Measurements from ENCODE around the gene ENTPD8.
A peak's percentile ranks its signal among the peaks of the same experiment; 100 is the strongest.

ENTPD8 gene

DNA sequence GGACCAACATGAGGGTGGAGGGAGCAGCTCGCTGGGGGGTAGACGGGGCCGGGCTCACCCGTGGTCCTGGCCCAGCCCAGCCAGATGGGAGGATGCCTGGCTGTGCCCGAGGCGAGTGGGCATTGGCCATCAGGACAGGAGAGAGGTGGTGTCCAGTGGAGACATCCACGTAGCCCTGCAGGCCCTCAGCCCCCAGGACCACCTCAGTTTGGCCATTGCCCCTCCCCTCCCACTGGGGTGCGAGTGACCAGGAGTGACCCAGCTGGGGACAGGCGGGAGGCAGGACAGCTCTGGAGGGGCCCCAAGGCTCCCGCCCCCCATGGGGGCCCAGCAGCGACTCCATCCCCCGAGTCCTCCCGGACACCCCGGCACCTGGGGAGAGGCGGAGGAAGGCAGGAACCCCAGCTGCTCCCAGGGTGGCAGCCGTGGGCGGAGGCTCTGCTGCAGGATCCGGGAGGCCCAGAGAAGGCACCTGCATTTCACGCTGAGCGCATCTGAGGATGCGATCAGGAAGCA, 9.7 kb downstream of the ENTPD8 start:
- DNase-seq (ENCODE audit: low spot score): no peak

- no peak for DNase-seq (ENCODE audit: low spot score)
Measured at GRCh38 chr9:137430723-137431415, 10.3 kb downstream of the ENTPD8 start.

DNA sequence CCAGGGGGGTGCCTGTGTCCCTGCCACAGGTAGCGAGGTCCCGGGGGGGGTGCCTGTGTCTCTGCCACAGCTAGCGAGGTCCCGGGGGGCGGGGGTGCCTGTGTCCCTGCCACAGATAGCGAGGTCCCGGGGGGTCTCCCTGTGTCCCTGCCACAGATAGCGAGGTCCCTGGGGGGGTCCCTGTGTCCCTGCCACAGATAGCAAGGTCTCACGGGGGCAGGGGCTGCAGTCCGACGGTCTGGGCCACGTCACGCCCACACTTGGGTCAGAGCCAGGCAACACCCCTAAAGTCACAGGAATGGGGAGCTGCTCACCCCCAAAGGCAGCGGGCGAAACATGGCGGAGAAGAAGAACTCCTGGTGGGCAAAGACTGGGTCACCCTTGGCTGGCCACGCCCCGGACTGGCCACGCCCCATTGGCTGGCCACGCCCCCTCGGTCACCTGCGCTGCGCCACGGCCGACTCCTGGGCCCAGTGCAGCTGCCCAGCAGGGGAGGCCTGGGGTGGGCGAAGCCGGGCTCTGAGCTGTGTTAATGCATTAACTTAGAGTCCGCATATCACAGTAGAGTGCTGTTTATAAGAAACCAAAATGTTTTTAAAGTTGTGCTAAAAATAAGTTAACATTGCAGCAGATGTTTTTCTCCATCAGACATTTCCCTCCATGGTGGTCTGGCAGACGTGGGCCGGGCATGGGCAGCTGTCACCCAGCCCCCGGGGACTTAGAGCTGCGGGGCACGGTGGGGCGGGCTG, 11.0 kb downstream of the ENTPD8 start:
- DNase-seq (ENCODE audit: low spot score): peak; percentile 73

DNA sequence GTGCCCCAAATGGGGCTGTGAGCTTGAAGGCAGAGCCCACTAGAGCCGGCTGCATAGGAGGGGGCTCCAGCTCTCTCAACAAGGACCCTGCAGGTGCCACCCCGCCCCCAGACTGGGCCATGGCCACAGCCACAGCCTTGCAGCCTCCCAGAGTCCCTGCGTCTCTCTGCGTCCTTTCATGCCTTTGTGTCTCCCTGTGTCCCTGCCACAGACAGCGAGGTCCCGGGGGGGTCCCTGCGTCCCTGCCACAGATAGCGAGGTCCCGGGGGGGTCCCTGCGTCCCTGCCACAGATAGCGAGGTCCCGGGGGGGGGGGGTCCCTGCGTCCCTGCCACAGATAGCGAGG, 11.6 kb downstream of the ENTPD8 start:
- no peak for DNase-seq (ENCODE audit: low spot score)

DNA sequence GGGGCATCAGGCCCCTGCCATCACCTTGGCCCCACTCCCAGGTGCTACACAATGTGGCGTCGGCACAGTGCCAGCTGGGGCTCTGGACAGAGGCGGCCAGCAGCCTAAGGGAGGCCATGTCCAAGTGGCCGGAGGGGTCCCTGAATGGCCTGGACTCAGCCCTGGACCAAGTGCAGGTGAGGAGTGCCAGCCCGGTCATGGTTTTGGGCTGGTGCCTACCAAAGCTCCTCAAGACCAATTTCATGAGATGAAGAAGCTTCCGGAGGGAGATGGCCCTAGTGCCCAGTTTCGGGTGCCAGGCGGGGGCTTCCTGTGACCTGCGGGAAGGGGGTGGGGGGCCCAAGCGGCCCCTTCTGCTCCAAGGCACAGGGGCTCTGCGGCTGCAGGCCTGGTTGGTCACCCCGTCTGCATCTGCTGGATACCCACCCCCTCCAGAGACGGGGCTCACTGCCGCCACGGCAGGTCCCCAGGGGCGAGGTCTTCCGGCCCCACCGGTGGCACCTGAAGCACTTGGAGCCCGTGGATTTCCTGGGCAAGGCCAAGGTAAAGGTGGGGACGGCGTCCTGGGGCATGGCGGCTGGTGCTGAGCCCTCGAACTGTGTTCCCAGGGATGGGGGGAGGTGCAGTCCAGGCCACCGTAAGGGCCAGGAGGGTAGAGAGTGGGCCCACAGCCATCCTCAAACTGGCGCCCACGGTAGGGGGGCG, 12.2 kb downstream of the ENTPD8 start:
- DNase-seq (ENCODE audit: low spot score): no peak

DNA sequence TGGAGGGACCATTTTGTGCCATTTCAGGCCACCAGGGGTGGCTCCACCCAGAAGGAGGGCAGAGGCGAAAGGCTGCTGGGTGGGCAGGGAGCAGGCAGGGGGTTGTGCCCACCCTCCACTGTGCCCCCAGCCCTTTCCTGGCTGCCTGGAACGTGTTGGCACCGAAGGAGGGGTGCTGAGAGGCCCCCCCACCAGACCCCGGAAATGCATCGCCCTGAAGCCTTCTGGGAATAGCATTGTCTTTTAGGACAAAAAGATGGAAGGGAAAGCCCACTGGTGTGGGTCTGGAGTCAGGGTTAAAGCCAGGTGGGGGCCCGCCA, 12.9 kb downstream of the ENTPD8 start:
- DNase-seq (ENCODE audit: low spot score): no peak

GRCh38 chr9:137427454-137428310, 13.5 kb downstream of the ENTPD8 start:
- DNase-seq (ENCODE audit: low spot score): no peak

DNA sequence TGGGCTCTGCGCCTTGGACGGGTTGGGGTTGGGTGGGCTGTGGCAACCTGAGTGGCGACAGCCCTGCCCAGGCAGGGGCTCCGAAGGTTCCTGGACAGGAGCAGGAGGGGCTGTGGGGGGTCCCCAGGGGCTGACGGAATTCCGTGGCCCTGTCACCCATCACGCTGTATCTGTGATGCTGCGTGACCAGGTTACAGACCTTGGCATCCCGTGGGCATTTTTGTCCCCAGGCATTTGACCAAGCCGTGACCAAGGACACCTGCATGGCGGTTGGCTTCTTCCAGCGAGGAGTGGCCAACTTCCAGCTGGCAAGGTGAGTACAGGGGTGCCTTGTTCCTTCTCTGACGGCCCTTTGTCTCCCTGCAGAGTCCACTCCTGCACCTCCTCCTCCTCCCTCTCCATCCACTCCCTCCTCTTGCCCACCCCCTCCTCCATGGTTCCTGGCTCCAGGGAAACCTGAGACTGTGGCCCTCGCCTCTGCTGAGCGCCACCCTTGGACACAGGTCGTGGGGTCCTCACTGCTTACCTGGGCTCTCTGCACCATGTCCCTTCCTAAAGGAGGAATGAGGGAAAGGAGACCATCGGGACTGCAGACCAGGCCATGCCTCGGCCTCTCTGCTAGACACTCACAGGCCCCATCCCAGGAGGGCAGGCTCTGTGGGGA, 15.0 kb downstream of the ENTPD8 start:
- no peak for DNase-seq (ENCODE audit: low spot score)

DNA sequence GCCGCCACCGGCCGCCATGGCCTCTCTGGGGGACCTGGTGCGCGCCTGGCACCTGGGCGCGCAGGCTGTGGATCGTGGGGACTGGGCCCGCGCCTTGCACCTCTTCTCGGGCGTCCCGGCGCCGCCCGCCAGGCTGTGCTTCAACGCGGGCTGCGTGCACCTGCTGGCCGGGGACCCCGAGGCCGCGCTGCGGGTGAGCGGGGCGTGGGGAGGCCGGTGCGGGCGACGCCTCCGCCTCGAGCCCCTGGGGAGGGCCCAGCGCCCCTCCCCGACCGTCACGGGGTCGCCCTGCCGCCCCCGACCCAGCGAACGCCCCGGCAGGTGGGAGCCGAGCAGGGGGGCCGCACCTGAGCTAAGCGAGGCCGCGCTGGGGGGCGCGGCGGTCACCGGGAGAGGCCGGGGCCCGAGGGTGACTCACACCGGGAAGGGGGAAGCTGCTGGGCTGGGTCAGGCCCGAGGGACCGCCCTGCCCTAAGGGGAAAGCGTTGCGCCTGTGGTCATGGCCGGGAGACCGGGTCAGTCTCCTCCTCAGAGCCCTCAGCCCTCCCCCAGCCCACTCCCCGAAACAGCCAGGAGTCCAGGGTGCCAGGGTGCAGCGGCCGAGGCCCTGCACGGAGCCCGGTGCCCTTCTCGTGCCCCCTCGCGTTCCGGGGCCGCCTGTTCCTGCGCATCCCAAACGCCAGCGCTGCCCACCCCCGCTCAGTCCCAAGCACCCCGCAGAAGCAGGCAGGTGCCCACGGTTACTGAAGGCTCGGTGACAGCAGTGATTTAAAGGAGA, 17.5 kb downstream of the ENTPD8 start:
- no peak for DNase-seq (ENCODE audit: low spot score)

GRCh38 chr9:137422604-137423513, 18.3 kb downstream of the ENTPD8 start, which contains the start of the genes EXD3 and NOXA1:
Gene EXD3 (minus strand): TSS chr9:137423162. CDS start chr9:137395357, 27,805 bp downstream.
Gene NOXA1 (plus strand): TSS chr9:137423393. CDS start chr9:137423530, 137 bp downstream.
- DNase-seq (ENCODE audit: low spot score): peak; percentile 88

DNA sequence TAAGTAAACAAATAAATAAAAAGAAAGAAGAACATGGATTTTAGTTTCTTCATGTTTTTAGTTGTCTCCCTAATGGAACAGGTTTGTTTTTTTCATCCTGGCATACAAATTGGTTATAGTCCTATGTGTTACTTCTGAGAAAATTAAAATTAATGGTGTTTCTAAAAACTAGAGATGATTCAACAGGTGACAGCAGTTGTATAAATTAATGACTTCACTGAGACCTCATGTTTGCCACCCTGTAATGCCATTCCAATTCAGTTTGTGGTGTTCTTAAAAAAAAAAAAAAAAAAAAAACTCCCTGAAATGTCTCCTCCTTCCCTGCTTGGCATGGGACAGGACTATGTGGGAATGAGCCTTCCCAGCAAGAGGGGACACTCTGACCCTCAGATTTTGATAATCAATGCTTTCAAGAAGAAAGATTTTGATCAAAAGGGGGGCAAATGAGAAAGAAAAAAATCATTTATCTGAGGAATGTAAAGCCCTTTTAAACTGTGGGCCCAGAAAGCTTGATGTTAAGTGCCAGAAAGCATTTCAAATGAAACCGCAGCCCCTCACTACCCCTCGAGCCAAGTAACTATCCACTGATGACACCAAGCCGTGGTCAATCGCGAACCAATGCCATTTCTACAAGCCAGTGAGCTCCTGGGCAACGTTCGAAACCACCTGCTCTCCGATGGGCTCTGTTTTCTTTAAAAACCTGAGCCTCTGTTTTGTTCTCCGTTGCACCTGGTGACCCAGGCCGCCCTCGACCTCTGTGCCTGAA, 19.1 kb downstream of the ENTPD8 start:
- no peak for DNase-seq (ENCODE audit: low spot score)

DNA sequence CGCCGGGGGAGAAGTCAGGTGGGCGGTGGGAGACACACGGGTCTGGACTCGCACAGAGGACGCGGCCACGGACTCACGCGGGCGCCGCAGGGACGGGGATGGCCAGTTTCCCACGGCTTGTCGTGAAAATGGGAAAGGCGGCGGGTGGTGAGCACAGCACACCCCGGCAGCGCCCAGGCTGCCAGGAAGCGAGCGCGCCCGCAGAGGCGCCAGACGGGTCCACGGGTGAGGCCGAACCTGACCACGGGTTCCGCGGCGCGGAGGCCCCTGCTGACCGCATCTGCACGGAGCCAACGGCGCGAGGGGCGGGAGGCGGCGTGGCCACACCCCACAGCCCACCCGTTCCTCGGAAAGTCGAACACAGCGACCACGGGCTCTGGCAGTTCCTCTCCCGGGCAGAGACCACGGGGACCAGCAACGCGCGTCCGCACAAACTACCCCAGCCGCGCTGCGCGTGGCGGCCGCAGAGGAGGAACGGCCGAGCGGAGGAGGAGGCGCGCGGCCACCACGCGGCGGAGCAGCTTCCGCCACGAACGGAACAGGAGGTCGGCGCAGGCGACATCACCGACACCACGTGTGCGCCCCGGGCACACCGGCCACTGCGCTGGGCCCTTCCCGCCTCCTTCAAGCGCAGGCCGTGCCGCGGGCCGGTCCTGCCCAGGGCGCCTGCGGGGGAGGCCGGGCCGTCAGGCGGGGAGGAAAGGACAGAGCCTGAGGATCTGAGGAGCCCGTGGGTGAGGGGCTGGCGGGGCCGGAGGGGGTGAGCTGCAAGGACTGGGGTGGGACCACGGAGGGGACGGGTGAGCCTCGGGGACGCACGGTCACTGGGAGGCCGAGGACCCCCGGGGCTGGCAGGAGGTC, 23.8 kb downstream of the ENTPD8 start:
- DNase-seq (ENCODE audit: low spot score): no peak

DNA sequence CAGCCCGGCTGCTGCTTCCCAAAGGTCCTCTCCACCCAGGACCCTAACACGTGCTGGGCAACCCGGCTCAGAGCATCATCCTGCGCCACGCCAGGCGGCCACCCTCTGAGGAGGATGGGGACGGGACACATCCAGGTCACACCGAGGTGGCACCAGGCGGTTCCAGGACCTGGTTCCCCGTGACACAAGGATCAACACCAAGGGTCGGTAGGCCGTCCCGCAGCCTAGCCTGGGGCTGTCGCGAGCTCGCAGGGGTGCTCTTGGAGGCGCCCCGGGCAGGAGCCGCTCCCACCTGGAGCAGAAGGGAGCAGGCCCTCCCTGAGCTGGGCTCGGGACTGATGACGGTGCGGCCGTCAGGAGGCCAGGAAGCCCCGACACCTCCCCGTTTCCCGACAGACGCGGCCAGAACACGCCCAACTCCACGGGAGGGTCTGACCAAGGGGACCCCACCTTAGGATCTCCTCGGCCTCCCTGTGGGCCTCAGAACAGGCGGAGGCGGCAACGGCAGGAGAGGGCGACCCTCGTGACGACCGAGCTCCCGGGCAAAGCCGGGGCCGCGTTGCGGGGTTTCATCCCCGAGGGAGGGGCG, 24.5 kb downstream of the ENTPD8 start:
- DNase-seq (ENCODE audit: low spot score): no peak

DNA sequence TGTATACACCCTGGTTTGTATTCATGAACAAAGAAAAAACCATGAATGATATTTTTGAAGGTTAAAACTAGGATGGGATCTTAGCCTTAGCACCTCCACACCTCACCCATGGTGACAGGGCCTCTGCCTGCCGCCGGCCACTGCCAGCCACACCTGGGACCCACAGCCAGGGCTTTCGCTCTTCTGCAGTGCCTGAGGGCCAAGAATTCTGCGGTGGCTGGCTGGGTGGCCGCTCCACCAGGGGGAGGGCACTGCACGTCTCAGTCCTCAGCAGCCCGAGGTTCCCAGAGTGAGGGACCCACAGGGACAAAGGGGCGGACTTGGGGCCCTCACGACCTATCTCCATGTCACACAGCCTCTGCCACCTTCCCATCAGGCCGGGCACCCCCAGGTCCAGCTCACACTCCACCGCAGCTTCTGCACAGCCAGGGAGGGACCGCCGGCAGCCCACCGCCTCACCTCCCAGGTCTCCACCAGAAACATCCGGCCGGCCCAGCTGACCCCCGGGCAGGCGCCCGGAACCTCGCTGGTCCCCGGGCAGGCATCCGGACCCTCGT, 25.1 kb downstream of the ENTPD8 start:
- no peak for DNase-seq (ENCODE audit: low spot score)

- no peak for DNase-seq (ENCODE audit: low spot score)
Measured at GRCh38 chr9:137415451-137415850, 25.7 kb downstream of the ENTPD8 start.

DNA sequence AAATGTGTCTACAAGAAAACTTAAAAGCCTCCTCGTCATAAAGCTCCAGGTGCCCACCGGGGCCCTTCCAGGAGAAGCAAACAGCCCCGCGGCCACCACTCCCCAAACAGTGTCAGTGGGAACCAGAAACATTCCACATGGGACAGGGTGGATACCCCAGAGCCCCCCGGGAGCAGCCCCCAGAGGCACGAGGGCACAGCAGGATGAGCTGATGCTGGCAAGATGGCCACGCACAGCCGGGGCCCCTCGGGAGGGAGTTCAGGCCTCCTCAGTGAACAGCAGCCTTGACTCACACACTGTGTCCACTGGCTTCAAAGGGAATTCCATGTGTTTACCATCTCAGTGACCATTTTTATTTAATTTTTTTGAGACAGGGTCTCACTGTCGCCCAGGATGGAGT, 28.7 kb downstream of the ENTPD8 start:
- DNase-seq (ENCODE audit: low spot score): no peak
